Measurements from ENCODE around the gene ZNF689. TPM values are rescaled to one million over a fixed set of nuclear protein-coding genes. Genes with fewer than 3 reads are reported as not detected.
A peak's percentile ranks its signal among the peaks of the same experiment; 100 is the strongest.

The ZNF689 gene
- total RNA-seq, 1 experiment from 2014 or later: 21.1 TPM

DNA sequence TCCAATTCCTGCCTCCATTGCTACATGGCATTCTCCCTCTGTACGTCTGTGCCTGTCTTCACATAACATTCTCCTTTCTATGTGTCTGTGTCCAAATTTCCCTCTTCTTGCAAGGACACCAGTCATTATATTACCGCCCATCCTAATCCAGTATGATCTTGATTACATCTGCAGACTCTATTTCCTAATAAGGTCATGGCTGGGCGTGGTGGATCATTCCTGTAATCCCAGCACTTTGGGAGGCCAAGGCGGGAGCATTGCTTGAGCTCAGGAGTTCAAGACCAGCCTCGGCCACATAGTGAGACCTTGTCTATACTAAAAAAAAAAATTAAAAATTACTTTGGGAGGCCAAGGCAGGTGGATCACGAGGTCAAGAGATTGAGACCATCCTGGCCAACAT lies 35.5 kb upstream of the ZNF689 start:
- no CpG with 5 or more reads among the region's 6 CpGs for WGBS (ENCODE audit: extremely low coverage, insufficient read length, low lambda C conversion rate)
- Histone ChIP-seq H3K4me2 (ENCODE audit: insufficient read depth, insufficient read length, low read length) (no peak overlapping the region), H2BK12ac (ENCODE audit: insufficient read length, low read depth, low read length) (no peak overlapping the region), H3K4me1 (ENCODE audit: insufficient read depth, low read length) (no peaks in the 10 kb centered on the region), H3K9me3 (ENCODE audit: control insufficient read depth, low read depth, low read length) (no peaks in the 10 kb centered on the region), H3K79me2 (ENCODE audit: insufficient read depth, low read length) (no peaks in the 10 kb centered on the region), H3K56ac (ENCODE audit: insufficient read length, low read depth, low read length) (no peak overlapping the region), H2AFZ (ENCODE audit: low read length) (no peak overlapping the region), H3K9ac (ENCODE audit: extremely low read depth, insufficient read length, low read length) (no peak overlapping the region), H4K20me1 (ENCODE audit: control insufficient read depth, insufficient read depth, insufficient read length) (no peaks in the 10 kb centered on the region), H2AK5ac (ENCODE audit: insufficient read length, low read length) (no peak overlapping the region), H4K8ac (replicated peaks; ENCODE audit: insufficient read length, low read depth, low read length) (no peak overlapping the region), H2BK15ac (ENCODE audit: low read depth, low read length) (no peak overlapping the region), H2BK20ac (ENCODE audit: low read depth, low read length, poor library complexity, severe bottlenecking) (no peak overlapping the region), H3K4ac (ENCODE audit: low read depth, low read length) (no peak overlapping the region), H3K27me3 (ENCODE audit: insufficient read depth, low read length) (no peaks in the 10 kb centered on the region), H3K27ac (ENCODE audit: insufficient read length, low read depth, low read length) (no peak overlapping the region), H4K5ac (ENCODE audit: insufficient read length, low read depth, low read length) (no peak overlapping the region), H3K14ac (ENCODE audit: insufficient read depth, low read length) (no peak overlapping the region; the same call in 1 of the 2 replicates), H3K23ac (ENCODE audit: insufficient read length, low read depth, low read length) (no peak overlapping the region), H4K91ac (ENCODE audit: insufficient read length, low read depth, low read length) (no peak overlapping the region), H3K23me2 (ENCODE audit: insufficient read length, low read depth, low read length, poor library complexity, severe bottlenecking) (no peaks in the 10 kb centered on the region), H2BK120ac (ENCODE audit: low read depth, low read length, poor library complexity, severe bottlenecking) (no peak overlapping the region), H3K18ac (ENCODE audit: insufficient read length, low read depth, low read length) (no peak overlapping the region), H2BK5ac (ENCODE audit: insufficient read length, low read length) (no peak overlapping the region), H3T11ph (ENCODE audit: low read length) (no peak overlapping the region), H3K79me1 (ENCODE audit: insufficient read depth, low read depth, low read length, poor library complexity, severe bottlenecking) (no peaks in the 10 kb centered on the region)
- no peak for DNase-seq
- no peak overlapping the region for H3K4me3 Mint-ChIP-seq
- peak overlapping the region in 1 of 3 experiments; percentile 21; a peak in 1 of 7 replicates for H3K27ac Mint-ChIP-seq
- peaks cover 54% of the 10 kb centered on the region for H3K27me3 Mint-ChIP-seq (ENCODE audit: low read depth)
- H3K4me1 Mint-ChIP-seq: peaks cover 0 to 4% of the 10 kb centered on the region in 2 experiments; a peak in 1 of 4 replicates
- H3K36me3 Mint-ChIP-seq (ENCODE audit: insufficient read depth in 1 of 3, low read depth in 3 of 3): no peaks in the 10 kb centered on the region
- TF ChIP-seq, protein P1, sequence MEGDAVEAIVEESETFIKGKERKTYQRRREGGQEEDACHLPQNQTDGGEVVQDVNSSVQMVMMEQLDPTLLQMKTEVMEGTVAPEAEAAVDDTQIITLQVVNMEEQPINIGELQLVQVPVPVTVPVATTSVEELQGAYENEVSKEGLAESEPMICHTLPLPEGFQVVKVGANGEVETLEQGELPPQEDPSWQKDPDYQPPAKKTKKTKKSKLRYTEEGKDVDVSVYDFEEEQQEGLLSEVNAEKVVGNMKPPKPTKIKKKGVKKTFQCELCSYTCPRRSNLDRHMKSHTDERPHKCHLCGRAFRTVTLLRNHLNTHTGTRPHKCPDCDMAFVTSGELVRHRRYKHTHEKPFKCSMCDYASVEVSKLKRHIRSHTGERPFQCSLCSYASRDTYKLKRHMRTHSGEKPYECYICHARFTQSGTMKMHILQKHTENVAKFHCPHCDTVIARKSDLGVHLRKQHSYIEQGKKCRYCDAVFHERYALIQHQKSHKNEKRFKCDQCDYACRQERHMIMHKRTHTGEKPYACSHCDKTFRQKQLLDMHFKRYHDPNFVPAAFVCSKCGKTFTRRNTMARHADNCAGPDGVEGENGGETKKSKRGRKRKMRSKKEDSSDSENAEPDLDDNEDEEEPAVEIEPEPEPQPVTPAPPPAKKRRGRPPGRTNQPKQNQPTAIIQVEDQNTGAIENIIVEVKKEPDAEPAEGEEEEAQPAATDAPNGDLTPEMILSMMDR (conservative IDR thresholded peaks at IDR 0.05): no peak
- H3K9me3 Mint-ChIP-seq: no peaks in the 10 kb centered on the region

Measured in H9 (cell line).